H1 (cell line): Measurements from ENCODE around the gene ABLIM1. TPM values are rescaled to one million over a fixed set of nuclear protein-coding genes. Genes with fewer than 3 reads are reported as not detected.

Experiments
- CTCF ChIA-PET: fragments of 300-600 bp; sonication (Branson Sonifier 250); formaldehyde crosslinking; loops from one replicate; lab custom pipeline; 2021; ENCODE audit not compliant: partially characterized antibody; lab: Charles Lee
- POLR2A ChIA-PET: fragments of 300-600 bp; sonication (Branson Sonifier 250); formaldehyde crosslinking; loops from one replicate; lab custom pipeline; 2021; ENCODE audit warnings: inconsistent platforms; ENCODE audit not compliant: partially characterized antibody; lab: Charles Lee
- DNase-seq, 2 experiments: peaks; one replicate each; pipeline versions ENCODE4 v3.0.0 to v3.0.0-alpha.2; 2010 to 2022; ENCODE audit warnings: low spot score in 2 of 2, low read depth in 1 of 2, mixed read lengths in 1 of 2
- FAIRE-seq: peaks from 2 replicates; lab custom pipeline; 2011; peaks lifted over from hg19 to GRCh38; lab: Jason Lieb, UNC
- H2AFZ ChIP-seq: 2 replicates; pipeline ENCODE4 v1.8.1; 2012; ENCODE audit warnings: low read length, inconsistent platforms
- H2AK5ac ChIP-seq: 2 replicates; pipeline ENCODE4 v1.6.1; 2013; ENCODE audit warnings: low read depth, low read length
- H2BK120ac ChIP-seq: replicated peaks from 2 replicates; pipeline ENCODE3; 2013; ENCODE audit warnings: low read depth, low read length, inconsistent platforms
- H2BK12ac ChIP-seq: 2 replicates; pipeline ENCODE4 v1.6.1; 2013; ENCODE audit warnings: low read depth, low read length
- H2BK15ac ChIP-seq: 2 replicates; pipeline ENCODE4 v1.6.1; 2013; ENCODE audit warnings: low read length
- H2BK20ac ChIP-seq: 2 replicates; pipeline ENCODE4 v1.6.1; 2013; ENCODE audit warnings: low read length
- H2BK5ac ChIP-seq: 2 replicates; pipeline ENCODE4 v1.6.1; 2013; ENCODE audit warnings: low read depth, low read length
- H3K14ac ChIP-seq: 2 replicates; pipeline ENCODE4 v1.6.1; 2013; ENCODE audit warnings: inconsistent platforms; ENCODE audit not compliant: insufficient read length
- H3K18ac ChIP-seq: 2 replicates; pipeline ENCODE4 v1.6.1; 2013; ENCODE audit warnings: low read length; ENCODE audit errors: extremely low read depth
- H3K23ac ChIP-seq: 2 replicates; pipeline ENCODE4 v1.6.1; 2013; ENCODE audit warnings: inconsistent platforms; ENCODE audit not compliant: insufficient read length
- H3K23me2 ChIP-seq: 2 replicates; pipeline ENCODE4 v1.6.1; 2013; ENCODE audit warnings: low read depth, low read length
- H3K27ac ChIP-seq: 2 replicates; pipeline ENCODE4 v1.6.1; 2011; ENCODE audit warnings: low read depth, low read length, inconsistent platforms
- H3K27me3 ChIP-seq, 4 experiments: replicated peaks in 1 of 4; 1 replicate in 1 of 4; 2 replicates in 3 of 4; pipeline versions ENCODE4 v1.6.1 to v1.8.1; 2011 to 2013; ENCODE audit warnings: low read length in 3 of 4, mild to moderate bottlenecking in 3 of 4, inconsistent platforms in 2 of 4, mixed read lengths in 2 of 4, moderate library complexity in 1 of 4; ENCODE audit not compliant: control insufficient read depth in 3 of 4, insufficient read depth in 3 of 4; ENCODE audit errors: extremely low read depth in 1 of 4
- H3K36me3 ChIP-seq, 4 experiments: 2 replicates each; pipeline versions ENCODE4 v1.6.1 to v1.8.1; 2011 to 2013; ENCODE audit warnings: mild to moderate bottlenecking in 4 of 4, low read length in 3 of 4, moderate library complexity in 2 of 4, control low read depth in 1 of 4, inconsistent platforms in 1 of 4; ENCODE audit not compliant: insufficient read depth in 4 of 4, control insufficient read depth in 2 of 4
- H3K4ac ChIP-seq: replicated peaks from 2 replicates; pipeline ENCODE3; 2013; ENCODE audit warnings: low read length, low read depth, mixed read lengths, inconsistent platforms; ENCODE audit not compliant: insufficient read length
- H3K4me1 ChIP-seq, 4 experiments: replicated peaks in 1 of 4; 1 replicate in 1 of 4; 2 replicates in 3 of 4; pipeline versions ENCODE4 v1.6.1 to v1.8.1; 2011 to 2013; ENCODE audit warnings: low read length in 3 of 4, inconsistent platforms in 2 of 4, mixed read lengths in 1 of 4; ENCODE audit not compliant: insufficient read depth in 4 of 4, control insufficient read depth in 3 of 4
- H3K4me2 ChIP-seq, 2 experiments: 2 replicates each; pipeline versions ENCODE4 v1.6.1 to v1.8.1; 2011 to 2013; ENCODE audit warnings: low read depth in 2 of 2, low read length in 2 of 2, control low read depth in 1 of 2, inconsistent platforms in 1 of 2, mild to moderate bottlenecking in 1 of 2; ENCODE audit not compliant: insufficient read depth in 1 of 2
- H3K4me3 ChIP-seq, 4 experiments: fragments of 200-600, 300-600 bp in 1 of 4; sonication (generic), shearing (Covaris generic), sonication (Bioruptor Twin) in 1 of 4; 2 replicates each; pipeline versions ENCODE4 v1.5.1 to v1.8.1; 2011 to 2016; ENCODE audit warnings: low read length in 4 of 4, low read depth in 3 of 4, control low read depth in 2 of 4, inconsistent platforms in 2 of 4, mild to moderate bottlenecking in 2 of 4, mixed read lengths in 1 of 4, moderate library complexity in 1 of 4; ENCODE audit not compliant: insufficient read depth in 2 of 4; ENCODE audit errors: extremely low read depth in 1 of 4
- H3K56ac ChIP-seq: replicated peaks from 2 replicates; pipeline ENCODE3; 2013; ENCODE audit warnings: low read depth, mild to moderate bottlenecking, mixed read lengths, low read length, inconsistent platforms; ENCODE audit not compliant: insufficient read length
- H3K79me1 ChIP-seq: 2 replicates; pipeline ENCODE4 v1.6.1; 2013; ENCODE audit warnings: low read depth, low read length, control low read depth
- H3K79me2 ChIP-seq, 2 experiments: 2 replicates each; pipeline versions ENCODE4 v1.6.1 to v1.8.1; 2012 to 2013; ENCODE audit warnings: low read length in 2 of 2, mild to moderate bottlenecking in 2 of 2, inconsistent platforms in 1 of 2; ENCODE audit not compliant: insufficient read depth in 2 of 2, control insufficient read depth in 1 of 2
- H3K9ac ChIP-seq, 4 experiments: replicated peaks in 1 of 4; 1 replicate in 1 of 4; 2 replicates in 3 of 4; pipeline versions ENCODE4 v1.6.1 to v1.8.1; 2011 to 2013; ENCODE audit warnings: low read depth in 3 of 4, low read length in 3 of 4, control low read depth in 2 of 4, mild to moderate bottlenecking in 2 of 4, moderate library complexity in 2 of 4, inconsistent platforms in 1 of 4; ENCODE audit errors: extremely low read depth in 1 of 4
- H3K9me3 ChIP-seq, 2 experiments: 2 replicates each; pipeline versions ENCODE4 v1.6.1 to v1.8.1; 2012 to 2013; ENCODE audit warnings: mild to moderate bottlenecking in 2 of 2, moderate library complexity in 2 of 2, control low read depth in 1 of 2, inconsistent platforms in 1 of 2, low read depth in 1 of 2, low read length in 1 of 2, mixed read lengths in 1 of 2; ENCODE audit not compliant: insufficient read depth in 2 of 2
- H4K20me1 ChIP-seq, 2 experiments: replicated peaks in 1 of 2; 2 replicates each; pipeline versions ENCODE3 to v1.8.1; 2011 to 2013; ENCODE audit warnings: inconsistent platforms in 2 of 2, low read length in 2 of 2, mild to moderate bottlenecking in 1 of 2; ENCODE audit not compliant: insufficient read depth in 2 of 2, control insufficient read depth in 1 of 2
- H4K5ac ChIP-seq: 2 replicates; pipeline ENCODE4 v1.6.1; 2013; ENCODE audit warnings: low read length, low read depth, mixed read lengths, inconsistent platforms; ENCODE audit not compliant: insufficient read length
- H4K8ac ChIP-seq: 2 replicates; pipeline ENCODE4 v1.8.0; 2013; ENCODE audit warnings: mild to moderate bottlenecking, moderate library complexity, low read length, inconsistent platforms; ENCODE audit not compliant: insufficient read depth; ENCODE audit errors: extremely low read depth
- H4K91ac ChIP-seq: replicated peaks from 2 replicates; pipeline ENCODE3; 2013; ENCODE audit warnings: low read length, mixed read lengths, inconsistent platforms; ENCODE audit not compliant: insufficient read length
- BACH1 ChIP-seq: IDR thresholded peaks from 2 replicates; pipeline ENCODE4 v1.6.1; 2012; ENCODE audit warnings: low read length, improper control_type of control experiment
- CTCF ChIP-seq, 3 experiments: IDR thresholded peaks; 1 replicate in 2 of 3; 2 replicates in 1 of 3; pipeline versions ENCODE4 v1.5.1 to v1.6.1; 2011; ENCODE audit warnings: low read length in 3 of 3, mild to moderate bottlenecking in 3 of 3, inconsistent platforms in 2 of 3, low read depth in 1 of 3, moderate library complexity in 1 of 3; ENCODE audit not compliant: insufficient read depth in 1 of 3; ENCODE audit errors: control extremely low read depth in 1 of 3
- E2F6 ChIP-seq: IDR thresholded peaks from 2 replicates; pipeline ENCODE4 v1.6.1; 2012; ENCODE audit warnings: inconsistent platforms
- JUND ChIP-seq: IDR thresholded peaks from 2 replicates; pipeline ENCODE4 v1.6.1; 2011; ENCODE audit warnings: mild to moderate bottlenecking, improper control_type of control experiment, low read length
- KDM4A ChIP-seq: IDR thresholded peaks from one replicate; pipeline ENCODE4 v1.7.1; 2012; ENCODE audit warnings: low read depth, mild to moderate bottlenecking, moderate library complexity, low read length, inconsistent platforms; ENCODE audit not compliant: severe bottlenecking
- KDM5A ChIP-seq: fragments of 200-600 bp; IDR thresholded peaks from 2 replicates; pipeline ENCODE4 v1.7.1; 2012; ENCODE audit warnings: mild to moderate bottlenecking, low read length, inconsistent platforms, mixed read lengths
- RAD21 ChIP-seq, 2 experiments: IDR thresholded peaks in 1 of 2; conservative IDR thresholded peaks in 1 of 2; 2 replicates each; pipeline ENCODE4 v1.6.1; 2011; ENCODE audit warnings: low read depth in 2 of 2, low read length in 2 of 2, improper control_type of control experiment in 1 of 2, inconsistent platforms in 1 of 2, mild to moderate bottlenecking in 1 of 2, moderate library complexity in 1 of 2
- RBBP5 ChIP-seq: IDR thresholded peaks from 2 replicates; pipeline ENCODE4 v1.7.1; 2012; ENCODE audit warnings: low read depth, mild to moderate bottlenecking, inconsistent platforms, low read length, moderate library complexity, borderline replicate concordance
- SIRT6 ChIP-seq: IDR thresholded peaks from one replicate; pipeline ENCODE4 v1.7.1; 2012; ENCODE audit warnings: low read length, inconsistent platforms
- SRF ChIP-seq: IDR thresholded peaks from 2 replicates; pipeline ENCODE4 v1.6.1; 2011; ENCODE audit warnings: mild to moderate bottlenecking, low read depth, low read length, moderate library complexity
- TCF12 ChIP-seq: IDR thresholded peaks from 2 replicates; pipeline ENCODE4 v1.6.1; 2011; ENCODE audit warnings: low read depth, mild to moderate bottlenecking, low read length
- TEAD4 ChIP-seq: IDR thresholded peaks from 2 replicates; pipeline ENCODE4 v1.6.1; 2012; ENCODE audit warnings: low read depth, low read length, inconsistent platforms, mixed read lengths
- WGBS, 2 experiments: shearing (Covaris generic) in 1 of 2; methylation state at CpG; one replicate each; pipeline versions ENCODE4 v1.1.6 to v1.1.7; 2013 to 2015; ENCODE audit warnings: low lambda C conversion rate in 2 of 2, mixed read lengths in 2 of 2, inconsistent platforms in 1 of 2, low coverage in 1 of 2, missing lambda C conversion rate in 1 of 2; ENCODE audit not compliant: insufficient replicate concordance in 2 of 2, insufficient coverage in 1 of 2, insufficient read length in 1 of 2; ENCODE audit errors: extremely low coverage in 1 of 2, missing lambda C conversion rate in 1 of 2; 5-methylcytosine and 5-hydroxymethylcytosine counted together
- polyA plus RNA-seq, 7 experiments: library from polyadenylated mRNA; depleted of rRNA in 3 of 7; stranded (reverse) in 5 of 7; unstranded in 2 of 7; fragments of >200 nt in 5 of 7; fragments of 200-250 nt in 2 of 7; gene quantifications; 1 replicate in 5 of 7; 2 replicates in 1 of 7; 4 replicates in 1 of 7; pipeline versions ENCODE4 v1.2.1 to v1.2.3, GENCODE V29; 2011 to 2013; ENCODE audit warnings: missing spikeins in 2 of 7, mixed read lengths in 2 of 7
- total RNA-seq: library from RNA; stranded (reverse); fragmentation: NEBNext Ultra II Directional; extraction: Animal tissue kit (Norgen Biotek cat#: 25700); gene quantifications from 2 replicates; pipeline ENCODE4 v1.2.1, GENCODE V29; 2021

Gene ABLIM1
- total and polyA plus RNA-seq, 2 of the 8 experiments (the other 6 are each of a cell fraction or from before 2014, with no cell fraction given), result 51.2 to 51.7 TPM

- no peaks in the 10 kb centered on the region for H3K79me1 ChIP-seq
- FAIRE-seq (no peak), DNase-seq (no peak)
- H2AFZ ChIP-seq, result no peak overlapping the region
- no peak overlapping the region for H3K23ac ChIP-seq
- no peak overlapping the region for H3K18ac ChIP-seq
- H4K8ac ChIP-seq, result no peak overlapping the region
- whole genome bisulfite sequencing, 2 experiments, result 95% methylated on average over 1 of the region's 1 CpG; no CpG with 5 or more reads in 1 of the 2 experiments
- no peak overlapping the region for H2BK15ac ChIP-seq
- H3K9ac ChIP-seq, result no peak overlapping the region
- no peak overlapping the region for H3K4ac ChIP-seq
- H2BK20ac ChIP-seq, result no peak overlapping the region
- no peak overlapping the region for H4K91ac ChIP-seq
- H3K79me2 ChIP-seq, result no peaks in the 10 kb centered on the region
- no peak overlapping the region for H3K27ac ChIP-seq
- no peaks in the 10 kb centered on the region for H3K9me3 ChIP-seq
- no peaks in the 10 kb centered on the region for H3K4me1 ChIP-seq
- no peak overlapping the region for H2AK5ac ChIP-seq
- H2BK5ac ChIP-seq, result no peak overlapping the region
- no peak overlapping the region for H3K4me2 ChIP-seq
- no peak overlapping the region for H3K14ac ChIP-seq
- H2BK12ac ChIP-seq, result no peak overlapping the region
- H4K5ac ChIP-seq, result no peak overlapping the region
- H3K27me3 ChIP-seq, result no peaks in the 10 kb centered on the region; a peak in 1 of 7 replicates
- H3K23me2 ChIP-seq, result no peaks in the 10 kb centered on the region
- H3K4me3 ChIP-seq, result no peak overlapping the region
- CTCF ChIA-PET, result no interaction called here
- no peak overlapping the region for H3K56ac ChIP-seq
- no peaks in the 10 kb centered on the region for H4K20me1 ChIP-seq
- H3K36me3 ChIP-seq, result no peaks in the 10 kb centered on the region
- POLR2A ChIA-PET, result no interaction called here
- H2BK120ac ChIP-seq, result no peak overlapping the region
- TF ChIP-seq KDM5A (no peak), SRF (no peak), BACH1 (no peak), JUND (no peak), E2F6 (no peak), TCF12 (no peak), TEAD4 (no peak), RAD21 (IDR thresholded peaks at IDR 0.05 in 1 of 2, conservative IDR thresholded peaks at IDR 0.05 in 1 of 2; ENCODE audit: low read depth in 2 of 2, low read length in 2 of 2) (no peak), CTCF (IDR thresholded peaks at IDR 0.05; ENCODE audit: control extremely low read depth in 1 of 3, insufficient read depth in 1 of 3, low read depth in 1 of 3, low read length in 3 of 3) (no peak), KDM4A (no peak), RBBP5 (no peak), SIRT6 (no peak)
Measured at GRCh38 chr10:114611617-114612016, 46.5 kb downstream of the ABLIM1 start.
